Coronary artery (tissue), 2 donors: ENCODE results near the gene TCAF1.

Source experiments
- DNase-seq: peaks from one replicate; pipeline ENCODE4 v3.0.0-alpha.2; 2017; ENCODE audit warnings: low spot score
- H3K27ac ChIP-seq, 2 donors: fragments of 200-600 bp; sonication (generic); one replicate each; pipeline ENCODE4 v1.5.1; 2016 to 2019
- H3K4me3 ChIP-seq: fragments of 200-600 bp; sonication (generic); 2 replicates; pipeline ENCODE4 v1.5.1; 2016; ENCODE audit warnings: mild to moderate bottlenecking, moderate library complexity
- TF ChIP-seq, protein P1 (sequence below): fragments of 200-600 bp; sonication (generic); IDR thresholded peaks from one replicate; pipeline ENCODE4 v1.5.1; 2019; ENCODE audit warnings: antibody characterized with exemption

Gene TCAF1

GRCh38 chr7:143913945-143914615, 12.1 kb upstream of the TCAF1 start:
- DNase-seq, result no peak
- TF ChIP-seq, protein P1, sequence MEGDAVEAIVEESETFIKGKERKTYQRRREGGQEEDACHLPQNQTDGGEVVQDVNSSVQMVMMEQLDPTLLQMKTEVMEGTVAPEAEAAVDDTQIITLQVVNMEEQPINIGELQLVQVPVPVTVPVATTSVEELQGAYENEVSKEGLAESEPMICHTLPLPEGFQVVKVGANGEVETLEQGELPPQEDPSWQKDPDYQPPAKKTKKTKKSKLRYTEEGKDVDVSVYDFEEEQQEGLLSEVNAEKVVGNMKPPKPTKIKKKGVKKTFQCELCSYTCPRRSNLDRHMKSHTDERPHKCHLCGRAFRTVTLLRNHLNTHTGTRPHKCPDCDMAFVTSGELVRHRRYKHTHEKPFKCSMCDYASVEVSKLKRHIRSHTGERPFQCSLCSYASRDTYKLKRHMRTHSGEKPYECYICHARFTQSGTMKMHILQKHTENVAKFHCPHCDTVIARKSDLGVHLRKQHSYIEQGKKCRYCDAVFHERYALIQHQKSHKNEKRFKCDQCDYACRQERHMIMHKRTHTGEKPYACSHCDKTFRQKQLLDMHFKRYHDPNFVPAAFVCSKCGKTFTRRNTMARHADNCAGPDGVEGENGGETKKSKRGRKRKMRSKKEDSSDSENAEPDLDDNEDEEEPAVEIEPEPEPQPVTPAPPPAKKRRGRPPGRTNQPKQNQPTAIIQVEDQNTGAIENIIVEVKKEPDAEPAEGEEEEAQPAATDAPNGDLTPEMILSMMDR, result no peak
- Histone ChIP-seq H3K27ac (no peak overlapping the region), H3K4me3 (no peak overlapping the region)

DNA sequence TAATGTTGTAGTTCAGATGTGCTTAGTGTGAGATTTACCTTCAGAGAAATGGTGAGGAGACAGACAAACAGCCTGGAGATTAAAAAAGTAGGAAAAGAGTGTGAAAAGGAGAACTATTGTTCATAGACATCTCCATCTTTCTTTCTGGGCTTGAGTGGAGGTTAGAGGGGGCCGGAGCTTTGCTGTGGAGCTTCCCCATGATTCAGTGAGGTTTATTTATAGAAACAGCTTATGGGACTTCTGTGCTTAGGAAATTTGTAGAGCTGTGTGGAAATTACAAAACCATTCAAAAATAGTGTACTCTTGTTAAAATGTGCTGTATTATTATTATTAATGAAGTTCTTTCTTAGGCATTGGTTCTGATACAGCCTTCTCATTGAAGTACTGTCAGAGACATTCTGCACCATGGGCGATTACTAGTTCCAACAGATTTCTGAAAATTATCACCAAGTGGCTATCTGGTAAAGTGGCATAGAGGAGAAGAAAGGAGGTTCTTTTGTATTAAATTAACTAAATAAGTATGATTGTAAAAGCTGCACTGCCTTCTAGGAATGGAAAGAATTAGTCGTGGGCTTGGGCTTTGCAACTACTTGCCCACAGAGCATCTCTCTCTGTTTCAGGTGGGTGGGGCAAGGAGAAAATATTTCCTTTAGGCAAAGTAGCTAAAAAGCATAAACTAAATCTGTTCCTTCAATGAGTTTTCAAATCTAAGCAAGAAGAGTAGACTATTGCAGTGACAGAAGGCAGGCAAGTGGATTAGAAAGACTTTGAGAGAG, 8.7 kb upstream of the TCAF1 start:
- Histone ChIP-seq H3K27ac (no peak overlapping the region), H3K4me3 (no peak overlapping the region)
- no peak for DNase-seq
- TF ChIP-seq, protein P1, result no peak

DNA sequence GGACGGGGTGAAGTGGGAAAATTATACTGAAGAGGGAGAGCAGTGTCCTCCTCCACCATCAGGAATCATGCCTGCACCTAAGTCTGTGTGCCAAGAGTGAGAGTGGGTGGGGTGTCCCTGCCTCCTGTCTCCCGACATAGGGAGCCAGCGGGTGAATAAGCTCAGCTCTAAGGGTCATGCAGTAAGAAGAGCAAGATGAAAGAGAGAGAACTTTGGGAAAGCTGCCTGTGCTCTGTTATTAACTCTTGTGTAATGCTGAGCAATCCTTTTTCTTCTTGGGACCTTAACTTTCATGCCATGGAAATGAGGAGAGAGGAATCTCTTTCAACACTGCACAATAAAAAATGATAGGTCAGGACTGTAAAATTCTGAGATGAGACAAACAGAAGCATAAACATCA, 7.9 kb upstream of the TCAF1 start:
- Histone ChIP-seq H3K4me3 (no peak overlapping the region), H3K27ac (no peak overlapping the region)
- TF ChIP-seq, protein P1, result no peak
- DNase-seq, result no peak

- H3K4me3 ChIP-seq, result no peak overlapping the region
- TF ChIP-seq, protein P1, result no peak
- DNase-seq, result no peak
Measured at GRCh38 chr7:143908120-143908519, 6.1 kb upstream of the TCAF1 start.

DNA sequence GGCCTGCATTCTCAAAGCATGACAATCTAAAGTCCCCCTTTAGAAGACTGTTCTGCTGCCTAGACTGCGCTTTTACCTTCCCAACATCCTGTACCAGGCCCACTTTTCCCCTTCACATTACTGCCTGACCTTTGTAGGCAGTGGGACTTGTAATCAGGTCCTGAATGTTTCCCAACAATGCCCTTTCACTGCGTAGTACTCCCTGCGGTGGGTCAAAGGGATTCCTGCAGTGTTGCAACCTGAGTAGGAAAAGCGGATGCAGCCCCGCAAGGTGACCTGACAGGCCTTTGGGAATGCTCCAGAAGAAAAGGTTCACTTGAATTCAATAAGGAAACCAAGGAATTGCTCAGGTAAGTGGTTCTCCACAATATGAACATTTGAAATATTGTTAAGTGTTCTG, 4.9 kb upstream of the TCAF1 start:
- TF ChIP-seq, protein P1, result no peak
- DNase-seq, result no peak
- H3K4me3 ChIP-seq, result no peak overlapping the region
- H3K27ac ChIP-seq, result no peak overlapping the region

More at GRCh38 chr7:143908120-143908519, 6.1 kb upstream of the TCAF1 start:
- no peak overlapping the region for H3K27ac ChIP-seq

DNA sequence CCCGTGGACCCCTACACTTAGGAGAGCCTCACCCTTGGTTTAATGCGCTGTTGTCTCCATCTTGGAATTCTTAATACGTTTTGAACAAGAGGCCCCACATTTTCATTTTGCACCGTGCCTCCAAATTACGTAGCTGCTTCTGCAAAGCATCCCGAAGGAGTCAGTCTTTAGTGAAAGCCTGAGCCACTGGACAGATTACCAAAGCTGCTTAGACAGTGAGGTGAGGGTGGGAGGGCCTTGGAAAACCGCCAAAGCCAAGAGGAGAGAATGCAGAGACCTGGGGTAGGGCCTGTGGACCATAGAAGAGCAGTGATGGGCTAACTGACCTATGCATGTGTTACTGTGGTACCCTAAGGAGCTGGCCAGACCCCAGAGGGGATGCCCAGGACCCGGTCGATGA, 4.2 kb upstream of the TCAF1 start:
- Histone ChIP-seq H3K4me3 (no peak overlapping the region), H3K27ac (no peak overlapping the region)
- DNase-seq, result no peak
- TF ChIP-seq, protein P1, result no peak

DNA sequence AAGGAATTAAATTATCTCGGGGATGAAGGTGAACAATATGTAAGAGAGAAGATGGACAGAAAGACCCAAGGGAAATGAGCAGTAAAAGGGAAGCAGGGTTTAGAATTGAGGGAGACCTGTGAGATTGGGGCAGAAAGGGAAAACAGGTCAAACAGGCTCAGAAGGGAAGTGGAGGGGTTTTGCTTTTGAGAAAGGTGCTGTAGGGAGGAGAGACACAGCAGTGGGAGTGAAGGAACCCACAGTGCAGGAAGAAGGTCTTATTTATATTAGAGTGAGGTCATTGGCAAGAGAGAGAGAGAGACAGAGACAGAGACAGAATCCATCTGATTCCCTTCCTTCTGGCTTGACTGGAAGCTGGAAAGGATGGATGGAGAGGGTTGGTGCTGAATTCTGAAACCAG, 3.5 kb upstream of the TCAF1 start:
- Histone ChIP-seq H3K27ac (no peak overlapping the region), H3K4me3 (no peak overlapping the region)
- TF ChIP-seq, protein P1, result no peak
- no peak for DNase-seq
